Stimulated activated CD4-positive, alpha-beta T cell treated with anti-CD3 and anti-CD28 coated beads, Interleukin-15, amount 100 ng/mL, for 48 hours (primary cell): ENCODE results near the gene HACD1.

Experiments
- DNase-seq, 2 donors: peaks; one replicate each; pipeline ENCODE4 v3.0.0-alpha.2; 2020; ENCODE audit warnings: low read depth in 2 of 2

The HACD1 gene

GRCh38 chr10:17585016-17585415 lies 32.2 kb downstream of the HACD1 start:
- DNase-seq, result no peak

- DNase-seq, result no peak
Observed at GRCh38 chr10:17580885-17581284, 36.3 kb downstream of the HACD1 start.

GRCh38 chr10:17578603-17579002 lies 38.6 kb downstream of the HACD1 start:
- DNase-seq, result no peak

- DNase-seq, result no peak
Observed at GRCh38 chr10:17576768-17577167, 40.4 kb downstream of the HACD1 start.

- DNase-seq, result no peak
Observed at GRCh38 chr10:17564911-17565310, 52.3 kb downstream of the HACD1 start.

- no peak for DNase-seq
Observed at GRCh38 chr10:17563452-17563851, 53.7 kb downstream of the HACD1 start.

- no peak for DNase-seq
Observed at GRCh38 chr10:17562614-17563013, 54.6 kb downstream of the HACD1 start.

GRCh38 chr10:17561111-17561510 lies 56.1 kb downstream of the HACD1 start:
- DNase-seq, result no peak

GRCh38 chr10:17557459-17557858 lies 59.7 kb downstream of the HACD1 start:
- DNase-seq, result no peak

GRCh38 chr10:17548770-17549169 lies 68.4 kb downstream of the HACD1 start:
- no peak for DNase-seq

GRCh38 chr10:17548162-17548561 lies 69.0 kb downstream of the HACD1 start:
- DNase-seq, result no peak

GRCh38 chr10:17547060-17547459 lies 70.1 kb downstream of the HACD1 start:
- no peak for DNase-seq

- no peak for DNase-seq
Observed at GRCh38 chr10:17544465-17544864, 72.7 kb downstream of the HACD1 start.
